ENCODE measurements around the gene CRKL.

Gene CRKL

GRCh38 chr22:20983081-20983771, 66.0 kb downstream of the CRKL start:
- FAIRE-seq, result no peak
- TF ChIP-seq, protein P1, sequence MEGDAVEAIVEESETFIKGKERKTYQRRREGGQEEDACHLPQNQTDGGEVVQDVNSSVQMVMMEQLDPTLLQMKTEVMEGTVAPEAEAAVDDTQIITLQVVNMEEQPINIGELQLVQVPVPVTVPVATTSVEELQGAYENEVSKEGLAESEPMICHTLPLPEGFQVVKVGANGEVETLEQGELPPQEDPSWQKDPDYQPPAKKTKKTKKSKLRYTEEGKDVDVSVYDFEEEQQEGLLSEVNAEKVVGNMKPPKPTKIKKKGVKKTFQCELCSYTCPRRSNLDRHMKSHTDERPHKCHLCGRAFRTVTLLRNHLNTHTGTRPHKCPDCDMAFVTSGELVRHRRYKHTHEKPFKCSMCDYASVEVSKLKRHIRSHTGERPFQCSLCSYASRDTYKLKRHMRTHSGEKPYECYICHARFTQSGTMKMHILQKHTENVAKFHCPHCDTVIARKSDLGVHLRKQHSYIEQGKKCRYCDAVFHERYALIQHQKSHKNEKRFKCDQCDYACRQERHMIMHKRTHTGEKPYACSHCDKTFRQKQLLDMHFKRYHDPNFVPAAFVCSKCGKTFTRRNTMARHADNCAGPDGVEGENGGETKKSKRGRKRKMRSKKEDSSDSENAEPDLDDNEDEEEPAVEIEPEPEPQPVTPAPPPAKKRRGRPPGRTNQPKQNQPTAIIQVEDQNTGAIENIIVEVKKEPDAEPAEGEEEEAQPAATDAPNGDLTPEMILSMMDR (IDR thresholded peaks at IDR 0.05; ENCODE audit: insufficient read depth, missing control alignments), result no peak
- DNase-seq (ENCODE audit: insufficient read length, low spot score), result no peak

- TF ChIP-seq, protein P1 (IDR thresholded peaks at IDR 0.05; ENCODE audit: insufficient read depth, missing control alignments), result no peak
- DNase-seq (ENCODE audit: insufficient read length, low spot score) (no peak), FAIRE-seq (no peak)
Measured at GRCh38 chr22:20985720-20986119, 68.5 kb downstream of the CRKL start.

GRCh38 chr22:20986365-20986764, 69.2 kb downstream of the CRKL start:
- DNase-seq (ENCODE audit: insufficient read length, low spot score) (no peak), FAIRE-seq (no peak)
- TF ChIP-seq, protein P1 (IDR thresholded peaks at IDR 0.05; ENCODE audit: insufficient read depth, missing control alignments), result no peak

- TF ChIP-seq, protein P1 (IDR thresholded peaks at IDR 0.05; ENCODE audit: insufficient read depth, missing control alignments), result no peak
- DNase-seq (ENCODE audit: insufficient read length, low spot score) (no peak), FAIRE-seq (no peak)
Measured at GRCh38 chr22:20987375-20987774, 70.2 kb downstream of the CRKL start.

DNA sequence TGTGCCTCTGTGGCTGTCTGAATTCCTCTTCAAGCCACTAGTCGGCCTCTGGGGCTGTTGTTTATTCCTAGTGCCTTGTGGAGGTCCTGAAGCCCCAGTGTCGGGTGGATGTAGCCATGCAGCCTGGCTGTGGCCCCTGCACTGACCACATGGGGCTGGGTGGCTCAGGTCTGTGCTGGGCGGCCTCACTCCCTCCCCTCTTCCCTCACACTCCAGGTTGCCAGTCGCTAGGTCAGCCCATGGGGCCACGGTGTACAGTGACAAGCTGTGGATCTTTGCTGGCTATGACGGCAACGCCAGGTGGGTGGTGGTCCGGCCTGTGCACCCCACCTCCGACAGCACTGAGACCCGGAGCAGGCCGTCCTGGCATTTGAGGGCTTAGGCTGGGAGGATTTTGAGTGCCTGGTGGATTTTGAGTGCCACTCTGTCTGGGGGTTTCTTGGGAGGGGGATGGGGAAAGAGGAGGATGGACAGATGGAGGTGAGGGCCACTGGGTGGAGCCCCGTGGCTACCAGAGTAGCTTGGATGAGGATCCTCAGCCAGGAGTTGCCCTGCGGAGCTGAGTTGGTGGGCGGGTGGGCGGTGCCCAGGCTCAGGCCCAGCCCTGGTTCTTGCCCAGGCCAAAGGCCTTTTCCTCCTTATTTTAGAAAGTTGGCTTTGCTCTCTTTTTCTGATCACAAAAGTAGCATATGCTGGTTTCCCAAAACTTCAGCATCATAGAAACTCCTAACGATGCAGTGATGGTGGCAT, 71.5 kb downstream of the CRKL start:
- FAIRE-seq (no peak), DNase-seq (ENCODE audit: insufficient read length, low spot score) (no peak)

DNA sequence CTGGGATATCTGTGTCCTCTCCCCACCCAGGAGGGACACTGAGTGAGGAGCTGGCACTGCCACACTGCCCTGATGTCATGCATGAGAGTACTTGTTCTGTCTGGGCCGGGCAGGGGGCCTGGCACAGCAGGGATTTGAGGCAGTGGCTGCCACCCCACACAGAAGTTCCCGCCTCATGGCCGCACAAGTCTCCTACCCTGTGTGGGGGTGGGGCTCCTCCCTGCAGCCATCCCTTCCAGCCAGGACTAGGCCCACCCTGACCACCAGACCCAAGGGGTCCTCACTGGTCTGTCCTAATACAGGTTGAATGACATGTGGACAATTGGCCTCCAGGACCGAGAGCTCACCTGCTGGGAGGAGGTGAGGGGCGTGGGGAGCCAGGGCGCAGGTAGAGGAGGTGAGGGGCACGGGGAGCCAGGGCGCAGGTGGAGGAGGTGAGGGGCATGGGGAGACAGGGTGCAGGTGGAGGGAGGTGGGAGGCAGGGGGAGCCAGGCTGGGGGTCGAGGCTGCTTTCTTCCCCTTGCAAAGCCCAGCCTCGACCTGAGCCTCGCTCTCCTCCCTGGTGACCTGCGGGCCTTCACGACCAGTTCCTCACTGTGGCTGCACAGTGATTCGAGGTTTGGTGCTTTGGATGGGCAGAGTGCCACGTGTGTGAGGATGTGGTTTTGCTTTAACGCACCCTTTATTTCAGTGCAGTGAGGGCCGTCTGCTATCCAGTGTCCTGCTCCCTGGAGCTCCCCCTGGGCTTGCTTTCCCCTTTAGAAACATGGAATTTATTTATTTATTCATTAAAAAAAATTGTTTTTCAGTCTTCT, 72.3 kb downstream of the CRKL start:
- FAIRE-seq (no peak), DNase-seq (ENCODE audit: insufficient read length, low spot score) (no peak)
- TF ChIP-seq, protein P1 (IDR thresholded peaks at IDR 0.05; ENCODE audit: insufficient read depth, missing control alignments), result no peak

More for the DNA sequence above, 71.5 kb downstream of the CRKL start:
- TF ChIP-seq, protein P1 (IDR thresholded peaks at IDR 0.05; ENCODE audit: insufficient read depth, missing control alignments), result no peak

Data from D721Med (cell line).